KOPT-K1 (cell line): ENCODE results near the gene ST8SIA2.

Experiments used
- H3K27ac ChIP-seq: fragments of 200-600 bp; sonication (generic); 2 replicates; pipeline ENCODE4 v1.5.1; 2016; ENCODE audit warnings: antibody characterized with exemption, mild to moderate bottlenecking, low read depth, low read length; ENCODE audit not compliant: poor library complexity, severe bottlenecking
- H3K36me3 ChIP-seq: fragments of 200-600 bp; sonication (generic); 2 replicates; pipeline ENCODE4 v1.5.1; 2017; ENCODE audit warnings: antibody characterized with exemption, mild to moderate bottlenecking, low read length, moderate library complexity; ENCODE audit not compliant: insufficient read depth
- H3K9me3 ChIP-seq: fragments of 200-600 bp; sonication (generic); 2 replicates; pipeline ENCODE4 v1.5.1; 2017; ENCODE audit warnings: antibody characterized with exemption, low read length, mild to moderate bottlenecking; ENCODE audit not compliant: insufficient read depth, poor library complexity, severe bottlenecking

Gene ST8SIA2

GRCh38 chr15:92385096-92385495 lies 8.6 kb upstream of the ST8SIA2 start:
- Histone ChIP-seq H3K36me3 (no peaks in the 10 kb centered on the region), H3K27ac (no peak overlapping the region), H3K9me3 (no peaks in the 10 kb centered on the region)

- Histone ChIP-seq H3K9me3 (no peaks in the 10 kb centered on the region), H3K27ac (no peak overlapping the region), H3K36me3 (no peaks in the 10 kb centered on the region)
Measured at GRCh38 chr15:92391640-92392039, 2.0 kb upstream of the ST8SIA2 start.

- H3K36me3 ChIP-seq: no peaks in the 10 kb centered on the region
- no peaks in the 10 kb centered on the region for H3K9me3 ChIP-seq
- H3K27ac ChIP-seq: no peak overlapping the region
Measured at GRCh38 chr15:92392462-92392861, 1.2 kb upstream of the ST8SIA2 start.

GRCh38 chr15:92393980-92394308 lies 263 bp downstream of the ST8SIA2 start:
- Histone ChIP-seq H3K27ac (no peak overlapping the region), H3K9me3 (no peaks in the 10 kb centered on the region), H3K36me3 (no peaks in the 10 kb centered on the region)

GRCh38 chr15:92394309-92395097 lies 822 bp downstream of the ST8SIA2 start:
- Histone ChIP-seq H3K27ac (no peak overlapping the region), H3K9me3 (no peaks in the 10 kb centered on the region), H3K36me3 (no peaks in the 10 kb centered on the region)

- Histone ChIP-seq H3K27ac (no peak overlapping the region), H3K36me3 (no peaks in the 10 kb centered on the region), H3K9me3 (no peaks in the 10 kb centered on the region)
Measured at GRCh38 chr15:92395098-92395635, 1.5 kb downstream of the ST8SIA2 start.

GRCh38 chr15:92399271-92399950 lies 5.7 kb downstream of the ST8SIA2 start:
- H3K9me3 ChIP-seq: no peaks in the 10 kb centered on the region
- H3K27ac ChIP-seq: no peak overlapping the region
- H3K36me3 ChIP-seq: no peaks in the 10 kb centered on the region

- no peak overlapping the region for H3K27ac ChIP-seq
- no peaks in the 10 kb centered on the region for H3K9me3 ChIP-seq
- no peaks in the 10 kb centered on the region for H3K36me3 ChIP-seq
Measured at GRCh38 chr15:92400573-92400972, 6.9 kb downstream of the ST8SIA2 start.

- H3K9me3 ChIP-seq: no peaks in the 10 kb centered on the region
- H3K36me3 ChIP-seq: no peaks in the 10 kb centered on the region
- no peak overlapping the region for H3K27ac ChIP-seq
Measured at GRCh38 chr15:92400980-92401787, 7.5 kb downstream of the ST8SIA2 start.

GRCh38 chr15:92402751-92403150 lies 9.1 kb downstream of the ST8SIA2 start:
- no peaks in the 10 kb centered on the region for H3K36me3 ChIP-seq
- no peaks in the 10 kb centered on the region for H3K9me3 ChIP-seq
- H3K27ac ChIP-seq: no peak overlapping the region

- Histone ChIP-seq H3K36me3 (no peaks in the 10 kb centered on the region), H3K9me3 (no peaks in the 10 kb centered on the region), H3K27ac (no peak overlapping the region)
Measured at GRCh38 chr15:92405942-92406341, 12.3 kb downstream of the ST8SIA2 start.

GRCh38 chr15:92407321-92407720 lies 13.6 kb downstream of the ST8SIA2 start:
- no peaks in the 10 kb centered on the region for H3K9me3 ChIP-seq
- H3K27ac ChIP-seq: no peak overlapping the region
- no peaks in the 10 kb centered on the region for H3K36me3 ChIP-seq

GRCh38 chr15:92407916-92408315 lies 14.2 kb downstream of the ST8SIA2 start:
- no peaks in the 10 kb centered on the region for H3K36me3 ChIP-seq
- no peaks in the 10 kb centered on the region for H3K9me3 ChIP-seq
- no peak overlapping the region for H3K27ac ChIP-seq

- Histone ChIP-seq H3K36me3 (no peaks in the 10 kb centered on the region), H3K27ac (no peak overlapping the region), H3K9me3 (no peaks in the 10 kb centered on the region)
Measured at GRCh38 chr15:92409006-92409405, 15.3 kb downstream of the ST8SIA2 start.

- Histone ChIP-seq H3K9me3 (no peaks in the 10 kb centered on the region), H3K36me3 (no peaks in the 10 kb centered on the region), H3K27ac (no peak overlapping the region)
Measured at GRCh38 chr15:92409521-92409920, 15.8 kb downstream of the ST8SIA2 start.
